Karpas-422 (cell line): ENCODE results near the gene RGS16. TPM values are rescaled to one million over a fixed set of nuclear protein-coding genes. Genes with fewer than 3 reads are reported as not detected.
A peak's percentile ranks its signal among the peaks of the same experiment; 100 is the strongest.
"Not testable (repeated sequence)": the region's sequence is repeated elsewhere in the genome, so short reads cannot be mapped to it uniquely, and the experiment has no call there.

ENCODE experiments used
- DNase-seq: peaks from one replicate; pipeline ENCODE4 v3.0.0-alpha.2; 2015
- H2AFZ ChIP-seq: fragments of 200-600 bp; sonication (generic); 2 replicates; pipeline ENCODE4 v1.6.1; 2014; ENCODE audit warnings: antibody characterized with exemption, low read length, mixed read lengths
- H3K27ac ChIP-seq: fragments of 200-600 bp; sonication (generic); 2 replicates; pipeline ENCODE4 v1.5.1; 2014; ENCODE audit warnings: mild to moderate bottlenecking, low read length, moderate library complexity
- H3K27me3 ChIP-seq: fragments of 200-600 bp; sonication (generic); 2 replicates; pipeline ENCODE4 v1.6.1; 2014; ENCODE audit warnings: low read length, mixed read lengths
- H3K36me3 ChIP-seq: fragments of 200-600 bp; sonication (generic); 2 replicates; pipeline ENCODE4 v1.6.1; 2014; ENCODE audit warnings: low read length, mixed read lengths; ENCODE audit not compliant: insufficient read depth
- H3K4me1 ChIP-seq: fragments of 200-600 bp; sonication (generic); 2 replicates; pipeline ENCODE4 v1.6.1; 2014; ENCODE audit warnings: mild to moderate bottlenecking, low read length, mixed read lengths
- H3K4me2 ChIP-seq: fragments of 200-600 bp; sonication (generic); 2 replicates; pipeline ENCODE4 v1.6.1; 2014; ENCODE audit warnings: low read length, low read depth, mild to moderate bottlenecking; ENCODE audit not compliant: poor library complexity, severe bottlenecking
- H3K4me3 ChIP-seq: fragments of 200-600 bp; sonication (generic); 2 replicates; pipeline ENCODE4 v1.5.1; 2014; ENCODE audit warnings: mild to moderate bottlenecking, antibody characterized with exemption, low read length, mixed read lengths
- H3K79me2 ChIP-seq: fragments of 200-600 bp; sonication (generic); 2 replicates; pipeline ENCODE4 v1.6.1; 2014; ENCODE audit warnings: mild to moderate bottlenecking, low read length, mixed read lengths
- H3K9ac ChIP-seq: fragments of 200-600 bp; sonication (generic); 2 replicates; pipeline ENCODE4 v1.6.0; 2014; ENCODE audit warnings: low read length
- H3K9me2 ChIP-seq: fragments of 200-600 bp; sonication (generic), shearing (Covaris generic); replicated peaks from 2 replicates; pipeline ENCODE4 v1.6.0; 2014; ENCODE audit warnings: mild to moderate bottlenecking, low read length, moderate library complexity; ENCODE audit not compliant: insufficient read depth
- H3K9me3 ChIP-seq: fragments of 300-700, 200-600 bp; sonication (generic); 2 replicates; pipeline ENCODE4 v1.6.1; 2014; ENCODE audit warnings: low read length, mixed read lengths
- H4K20me1 ChIP-seq: fragments of 200-600 bp; sonication (generic); 2 replicates; pipeline ENCODE4 v1.6.1; 2014; ENCODE audit warnings: mild to moderate bottlenecking, antibody characterized with exemption, low read length, low read depth; ENCODE audit not compliant: insufficient read depth
- total RNA-seq: library from RNA; depleted of rRNA; stranded (reverse); fragments of >200 nt; shearing (Covaris generic); gene quantifications from 2 replicates; pipeline ENCODE4 v1.2.3, GENCODE V29; 2014; ENCODE audit warnings: low replicate concordance

The RGS16 gene
- total RNA-seq, 1 experiment from 2014 or later: 19.0 TPM

DNA sequence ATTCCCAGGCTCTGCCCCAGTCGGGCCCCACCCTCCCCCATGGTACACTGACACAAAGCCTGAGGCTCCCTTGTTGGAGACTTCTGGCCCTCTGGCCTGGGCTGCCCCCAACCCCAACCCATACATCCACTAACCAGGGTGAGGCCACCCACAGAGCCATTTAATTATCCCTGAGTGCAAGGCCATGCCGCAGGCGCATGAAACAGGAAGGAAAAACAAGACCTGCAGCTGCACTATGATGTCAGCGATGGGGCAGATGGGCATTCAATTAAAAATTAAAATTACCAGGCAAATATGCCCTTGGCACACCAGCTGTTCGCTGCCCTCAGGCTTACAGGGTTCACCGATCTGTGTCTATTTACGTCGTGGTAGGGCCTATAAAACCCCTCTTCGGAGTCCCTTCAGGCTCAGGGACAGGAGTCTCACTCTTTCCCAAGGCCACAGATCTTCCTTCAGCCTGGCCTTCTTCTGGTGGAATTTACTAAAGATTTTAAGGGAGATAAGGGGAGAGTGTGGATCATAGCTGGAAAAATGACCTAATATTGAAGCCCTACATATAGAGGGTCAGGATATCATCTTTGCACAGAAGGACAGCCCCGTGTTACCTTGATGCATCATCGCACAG lies 29.6 kb upstream of the RGS16 start:
- Histone ChIP-seq H3K36me3 (no peaks in the 10 kb centered on the region), H4K20me1 (no peaks in the 10 kb centered on the region), H3K9ac (peak overlapping the region; percentile 60), H3K27me3 (no peaks in the 10 kb centered on the region), H3K4me1 (peaks cover 69% of the 10 kb centered on the region), H3K79me2 (no peaks in the 10 kb centered on the region), H3K9me3 (no peaks in the 10 kb centered on the region), H3K9me2 (no peaks in the 10 kb centered on the region), H3K4me3 (peak overlapping the region; percentile 45), H3K4me2 (peak overlapping the region; percentile 72), H3K27ac (peak overlapping the region; percentile 81), H2AFZ (no peak overlapping the region)
- DNase-seq: peak; percentile 93

DNA sequence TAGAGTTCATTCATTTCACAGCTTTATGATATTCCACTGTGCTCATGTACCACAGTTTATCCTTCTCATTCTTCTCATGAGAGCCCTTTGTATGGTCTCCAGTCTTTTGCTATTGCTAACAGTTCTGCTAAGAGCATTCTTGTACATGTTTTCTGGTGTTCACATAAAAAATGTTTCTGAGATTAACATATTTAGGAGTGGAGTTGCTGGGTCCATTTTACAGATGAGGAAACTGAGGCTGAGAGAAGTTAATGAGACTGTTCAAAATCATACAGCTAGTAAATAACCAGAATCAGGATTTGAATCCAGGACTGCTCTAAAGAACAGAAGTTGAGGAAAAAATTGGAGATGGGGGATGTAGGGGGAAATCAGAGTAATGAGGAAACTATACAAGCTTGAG lies 28.8 kb upstream of the RGS16 start:
- no peaks in the 10 kb centered on the region for H3K9me3 ChIP-seq
- DNase-seq: no peak
- peak overlapping the region; percentile 72 for H3K4me2 ChIP-seq
- no peaks in the 10 kb centered on the region for H3K27me3 ChIP-seq
- H2AFZ ChIP-seq: no peak overlapping the region
- H3K36me3 ChIP-seq: no peaks in the 10 kb centered on the region
- no peak overlapping the region for H3K4me3 ChIP-seq
- peak overlapping the region; percentile 30; the same call in 1 of the 2 replicates for H3K9ac ChIP-seq
- no peaks in the 10 kb centered on the region for H4K20me1 ChIP-seq
- no peaks in the 10 kb centered on the region for H3K9me2 ChIP-seq
- H3K4me1 ChIP-seq: peaks cover 73% of the 10 kb centered on the region
- peak overlapping the region; percentile 81 for H3K27ac ChIP-seq
- H3K79me2 ChIP-seq: no peaks in the 10 kb centered on the region

GRCh38 chr1:182632441-182632857 lies 28.3 kb upstream of the RGS16 start:
- not testable (repeated sequence) for H3K9ac ChIP-seq, H3K4me3 ChIP-seq, H3K9me3 ChIP-seq, H4K20me1 ChIP-seq, H3K79me2 ChIP-seq, H3K27ac ChIP-seq, H3K9me2 ChIP-seq, H3K27me3 ChIP-seq, H2AFZ ChIP-seq, DNase-seq, H3K4me2 ChIP-seq, H3K36me3 ChIP-seq
- H3K4me1 ChIP-seq: peaks cover 74% of the 10 kb centered on the region

DNA sequence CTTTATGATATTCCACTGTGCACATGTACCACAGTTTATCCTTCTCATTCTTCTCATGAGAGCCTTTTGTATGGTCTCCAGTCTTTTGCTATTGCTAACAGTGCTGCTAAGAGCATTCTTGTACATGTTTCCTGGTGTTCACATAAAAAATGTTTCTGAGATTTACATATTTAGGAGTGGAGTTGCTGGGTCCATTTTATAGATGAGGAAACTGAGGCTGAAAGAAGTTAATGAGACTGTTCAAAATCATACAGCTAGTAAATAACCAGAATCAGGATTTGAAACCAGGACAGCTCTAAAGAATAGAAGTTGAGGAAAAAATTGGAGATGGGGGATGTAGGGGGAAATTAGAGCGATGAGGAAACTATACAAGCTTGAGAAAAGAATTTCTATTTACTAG lies 27.8 kb upstream of the RGS16 start:
- Histone ChIP-seq H3K27ac (no peak overlapping the region), H3K4me1 (peaks cover 74% of the 10 kb centered on the region)

DNA sequence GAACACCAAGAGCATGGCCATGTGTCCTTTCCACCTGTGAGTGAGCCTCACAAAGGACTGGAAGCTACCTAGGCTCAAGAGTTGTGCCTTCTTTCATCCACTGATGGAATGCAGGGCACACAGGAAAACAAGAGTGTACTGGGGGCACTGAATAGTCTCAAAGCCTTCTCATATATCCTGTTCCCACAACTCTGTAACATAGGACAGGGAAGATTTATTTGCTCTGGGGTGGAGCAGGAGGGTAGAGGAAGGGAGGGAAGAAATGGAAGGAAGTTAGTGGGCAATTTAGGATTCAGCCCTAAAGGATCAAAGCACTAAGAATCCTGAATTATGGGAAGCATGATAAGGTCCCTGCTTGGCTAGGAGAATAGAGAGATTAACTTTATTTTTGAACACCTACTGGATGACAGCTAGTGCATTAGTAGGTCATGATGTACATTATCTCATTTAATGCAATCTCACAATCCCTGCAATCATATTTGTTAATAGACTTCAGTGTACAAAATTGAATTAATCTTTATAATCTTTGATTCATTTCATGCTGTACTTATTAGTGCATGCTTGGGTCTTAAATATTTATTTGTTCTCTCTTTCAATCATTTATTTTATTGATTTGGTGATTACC lies 27.0 kb upstream of the RGS16 start:
- Histone ChIP-seq H3K4me1 (peaks cover 78% of the 10 kb centered on the region), H3K27ac (no peak overlapping the region), H4K20me1 (no peaks in the 10 kb centered on the region), H2AFZ (no peak overlapping the region), H3K9me2 (no peaks in the 10 kb centered on the region), H3K4me2 (no peak overlapping the region), H3K36me3 (no peaks in the 10 kb centered on the region), H3K4me3 (no peak overlapping the region), H3K9me3 (no peaks in the 10 kb centered on the region), H3K27me3 (no peaks in the 10 kb centered on the region), H3K9ac (no peak overlapping the region), H3K79me2 (no peaks in the 10 kb centered on the region)
- no peak for DNase-seq

More for the DNA sequence above, 27.8 kb upstream of the RGS16 start:
- H3K36me3 ChIP-seq: no peaks in the 10 kb centered on the region
- H3K27me3 ChIP-seq: no peaks in the 10 kb centered on the region
- no peak overlapping the region for H3K4me2 ChIP-seq
- no peak overlapping the region for H2AFZ ChIP-seq
- H4K20me1 ChIP-seq: no peaks in the 10 kb centered on the region
- H3K9me3 ChIP-seq: no peaks in the 10 kb centered on the region
- no peak overlapping the region for H3K9ac ChIP-seq
- H3K4me3 ChIP-seq: no peak overlapping the region
- no peaks in the 10 kb centered on the region for H3K79me2 ChIP-seq
- no peaks in the 10 kb centered on the region for H3K9me2 ChIP-seq
- no peak for DNase-seq

DNA sequence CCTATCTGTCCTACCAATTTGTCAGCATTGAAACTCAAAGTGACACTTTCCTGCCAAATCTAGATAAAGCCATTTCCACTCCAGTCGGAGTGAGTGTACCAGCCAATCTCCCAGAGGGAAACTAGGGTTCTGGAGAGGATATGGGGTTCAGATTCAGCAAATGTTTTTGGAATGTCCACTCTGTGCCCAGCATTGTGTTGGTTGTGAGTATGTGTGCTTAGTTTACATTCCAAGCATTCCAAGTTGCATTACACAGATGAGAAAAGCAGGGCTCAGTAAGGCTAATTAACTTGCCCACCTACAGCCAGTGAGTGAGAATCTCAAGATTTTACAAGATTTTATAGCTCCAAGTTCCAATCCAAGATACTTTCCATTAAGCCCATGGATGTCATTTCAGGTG lies 26.4 kb upstream of the RGS16 start:
- Histone ChIP-seq H3K4me2 (no peak overlapping the region), H2AFZ (no peak overlapping the region)
- no peak for DNase-seq

GRCh38 chr1:182629499-182630096 lies 25.4 kb upstream of the RGS16 start:
- Histone ChIP-seq H3K9ac (peak overlapping the region; percentile 15; the same call in 1 of the 2 replicates), H3K9me3 (no peaks in the 10 kb centered on the region), H3K36me3 (no peaks in the 10 kb centered on the region), H4K20me1 (no peaks in the 10 kb centered on the region), H3K27me3 (no peaks in the 10 kb centered on the region), H3K27ac (no peak overlapping the region; the same call in 1 of the 2 replicates), H2AFZ (peak overlapping the region; percentile 26), H3K9me2 (no peaks in the 10 kb centered on the region), H3K4me1 (peaks cover 69% of the 10 kb centered on the region), H3K79me2 (no peaks in the 10 kb centered on the region), H3K4me3 (no peak overlapping the region), H3K4me2 (peak overlapping the region; percentile 27)
- no peak for DNase-seq

More for the DNA sequence above, 26.4 kb upstream of the RGS16 start:
- Histone ChIP-seq H3K36me3 (no peaks in the 10 kb centered on the region), H4K20me1 (no peaks in the 10 kb centered on the region), H3K79me2 (no peaks in the 10 kb centered on the region), H3K4me3 (no peak overlapping the region), H3K9ac (peak overlapping the region; percentile 9; the same call in 1 of the 2 replicates), H3K27me3 (no peaks in the 10 kb centered on the region), H3K9me3 (no peaks in the 10 kb centered on the region), H3K9me2 (no peaks in the 10 kb centered on the region), H3K27ac (no peak overlapping the region; the same call in 1 of the 2 replicates), H3K4me1 (peaks cover 74% of the 10 kb centered on the region)

DNA sequence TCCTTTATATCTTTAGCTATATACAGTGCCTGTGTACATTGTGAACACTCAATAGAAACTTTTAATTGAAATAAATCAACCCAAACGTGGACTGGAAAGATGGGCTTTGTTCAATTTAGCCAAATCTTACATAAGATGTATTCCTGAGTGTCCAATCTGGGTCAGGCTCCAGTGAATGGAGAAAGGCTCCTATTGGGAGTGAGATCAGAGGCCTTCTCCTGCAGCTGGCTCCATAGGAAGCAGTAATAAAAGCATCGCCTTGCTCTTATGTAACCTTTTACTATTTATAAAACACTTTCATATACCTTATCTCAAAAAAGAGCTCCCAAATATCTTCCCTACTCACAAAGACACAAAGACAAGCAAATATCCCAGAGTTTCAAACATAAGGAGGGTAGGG lies 24.9 kb upstream of the RGS16 start:
- Histone ChIP-seq H3K9me3 (no peaks in the 10 kb centered on the region), H3K27me3 (no peaks in the 10 kb centered on the region), H3K4me3 (no peak overlapping the region), H4K20me1 (no peaks in the 10 kb centered on the region), H3K4me1 (peaks cover 68% of the 10 kb centered on the region), H3K27ac (no peak overlapping the region; the same call in 1 of the 2 replicates), H3K9me2 (no peaks in the 10 kb centered on the region), H3K4me2 (peak overlapping the region; percentile 27), H3K36me3 (no peaks in the 10 kb centered on the region), H2AFZ (no peak overlapping the region; the same call in 1 of the 2 replicates), H3K9ac (peak overlapping the region; percentile 15; the same call in 1 of the 2 replicates), H3K79me2 (no peaks in the 10 kb centered on the region)
- no peak for DNase-seq
